OCI-LY7 (cell line): ENCODE measurements around the gene PDE6D.

ENCODE experiments used
- EZH2phosphoT487 ChIP-seq: fragments of 200-600 bp; sonication (generic); IDR thresholded peaks from 2 replicates; pipeline ENCODE4 v1.6.1; 2018; ENCODE audit warnings: low read depth, borderline replicate concordance, mild to moderate bottlenecking, mixed run types, antibody characterized with exemption, low read length, moderate library complexity, mixed read lengths
- TF ChIP-seq, protein P1 (sequence below): fragments of 200-600 bp; sonication (generic); conservative IDR thresholded peaks from 2 replicates; pipeline ENCODE4 v1.5.1; 2014; ENCODE audit warnings: mild to moderate bottlenecking, antibody characterized with exemption, low read length, moderate library complexity, mixed read lengths

DNA sequence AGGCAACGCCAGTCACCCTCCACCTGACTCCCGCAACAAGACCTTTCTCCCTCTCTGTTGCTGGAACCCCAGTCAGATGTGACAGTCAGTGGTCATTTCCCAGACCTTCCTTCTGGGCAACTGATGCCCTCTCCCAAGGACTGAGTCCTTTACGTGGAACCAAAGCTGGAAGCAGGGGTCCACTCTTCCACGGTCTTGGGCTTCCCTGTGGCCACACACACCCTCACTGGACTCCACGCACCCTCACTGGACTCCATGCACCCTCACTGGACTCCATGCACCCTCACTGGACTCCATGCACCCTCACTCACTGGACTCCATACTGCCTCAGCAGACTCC lies 65.6 kb downstream of the PDE6D start:
- TF ChIP-seq, protein P1, sequence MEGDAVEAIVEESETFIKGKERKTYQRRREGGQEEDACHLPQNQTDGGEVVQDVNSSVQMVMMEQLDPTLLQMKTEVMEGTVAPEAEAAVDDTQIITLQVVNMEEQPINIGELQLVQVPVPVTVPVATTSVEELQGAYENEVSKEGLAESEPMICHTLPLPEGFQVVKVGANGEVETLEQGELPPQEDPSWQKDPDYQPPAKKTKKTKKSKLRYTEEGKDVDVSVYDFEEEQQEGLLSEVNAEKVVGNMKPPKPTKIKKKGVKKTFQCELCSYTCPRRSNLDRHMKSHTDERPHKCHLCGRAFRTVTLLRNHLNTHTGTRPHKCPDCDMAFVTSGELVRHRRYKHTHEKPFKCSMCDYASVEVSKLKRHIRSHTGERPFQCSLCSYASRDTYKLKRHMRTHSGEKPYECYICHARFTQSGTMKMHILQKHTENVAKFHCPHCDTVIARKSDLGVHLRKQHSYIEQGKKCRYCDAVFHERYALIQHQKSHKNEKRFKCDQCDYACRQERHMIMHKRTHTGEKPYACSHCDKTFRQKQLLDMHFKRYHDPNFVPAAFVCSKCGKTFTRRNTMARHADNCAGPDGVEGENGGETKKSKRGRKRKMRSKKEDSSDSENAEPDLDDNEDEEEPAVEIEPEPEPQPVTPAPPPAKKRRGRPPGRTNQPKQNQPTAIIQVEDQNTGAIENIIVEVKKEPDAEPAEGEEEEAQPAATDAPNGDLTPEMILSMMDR, result peak; percentile 21; the same call in 1 of the 2 replicates
- no peak for TF ChIP-seq EZH2phosphoT487
